SHP77 (cell line): ENCODE data around the gene TRIM38.
A peak's percentile ranks its signal among the peaks of the same experiment; 100 is the strongest.

ENCODE experiments used
- DNase-seq, 2 experiments: peaks; one replicate each; lab custom pipeline; 2025; lab: John Stamatoyannopoulos, UW

Gene TRIM38

DNA sequence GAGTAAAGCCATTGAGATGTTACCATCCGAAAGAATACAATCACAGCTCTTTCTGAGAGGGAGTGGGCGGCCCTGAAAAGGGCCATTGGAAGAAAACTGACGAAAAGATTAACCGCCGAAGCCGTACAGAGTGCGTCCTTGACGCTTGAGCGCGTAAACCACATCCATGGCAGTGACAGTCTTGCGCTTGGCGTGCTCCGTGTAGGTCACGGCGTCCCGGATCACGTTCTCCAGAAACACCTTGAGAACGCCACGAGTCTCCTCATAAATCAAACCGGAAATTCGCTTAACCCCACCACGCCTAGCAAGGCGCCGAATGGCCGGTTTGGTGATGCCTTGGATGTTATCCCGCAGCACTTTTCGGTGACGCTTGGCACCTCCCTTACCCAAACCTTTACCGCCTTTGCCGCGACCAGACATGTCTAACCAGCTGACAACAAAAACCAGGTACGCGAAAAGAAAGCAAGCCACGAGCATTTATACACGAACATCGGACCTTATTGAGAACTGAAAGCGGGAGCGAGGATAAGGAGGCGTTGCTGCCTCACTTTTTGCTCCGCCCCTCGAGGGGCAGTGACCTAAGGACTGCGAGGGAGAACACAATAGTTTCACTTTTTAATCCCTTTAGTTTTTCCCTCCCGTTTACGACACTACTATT is 64.4 kb downstream of the TRIM38 start:
- peak; percentile 91 to 95 for DNase-seq

DNA sequence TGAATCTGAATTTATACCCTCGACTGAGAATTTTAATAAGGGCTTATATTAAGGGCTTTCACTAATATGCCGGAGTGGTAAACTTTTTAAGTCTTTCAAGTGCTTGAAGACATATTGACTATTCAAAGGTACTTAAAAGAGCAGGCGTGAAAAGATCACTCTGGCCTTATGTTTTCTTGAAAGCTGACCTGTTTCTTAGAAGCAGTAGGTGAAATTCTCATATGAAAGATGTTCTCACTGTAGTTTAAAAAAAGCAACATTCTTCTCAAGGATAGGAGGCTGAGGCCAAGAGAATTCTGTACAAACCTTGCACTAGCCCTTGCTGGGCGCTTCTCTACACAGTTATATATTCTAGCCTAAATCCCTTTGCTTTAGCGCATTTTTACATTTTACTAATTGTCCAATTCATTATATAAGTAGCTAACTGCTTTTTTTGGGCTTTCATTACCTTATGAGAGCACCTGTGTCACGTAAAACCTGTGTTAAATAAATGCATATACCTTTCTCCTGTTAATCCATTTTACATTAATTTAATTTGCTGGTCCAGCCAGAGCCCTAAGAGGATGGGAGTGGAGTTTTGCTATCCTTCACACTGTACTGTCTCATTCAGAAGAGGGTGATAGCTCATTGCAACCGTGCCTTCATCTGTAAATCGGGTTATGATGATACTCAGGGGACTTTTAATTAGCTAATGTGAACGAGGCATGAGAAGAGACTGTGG is 65.0 kb downstream of the TRIM38 start:
- no peak for DNase-seq

DNA sequence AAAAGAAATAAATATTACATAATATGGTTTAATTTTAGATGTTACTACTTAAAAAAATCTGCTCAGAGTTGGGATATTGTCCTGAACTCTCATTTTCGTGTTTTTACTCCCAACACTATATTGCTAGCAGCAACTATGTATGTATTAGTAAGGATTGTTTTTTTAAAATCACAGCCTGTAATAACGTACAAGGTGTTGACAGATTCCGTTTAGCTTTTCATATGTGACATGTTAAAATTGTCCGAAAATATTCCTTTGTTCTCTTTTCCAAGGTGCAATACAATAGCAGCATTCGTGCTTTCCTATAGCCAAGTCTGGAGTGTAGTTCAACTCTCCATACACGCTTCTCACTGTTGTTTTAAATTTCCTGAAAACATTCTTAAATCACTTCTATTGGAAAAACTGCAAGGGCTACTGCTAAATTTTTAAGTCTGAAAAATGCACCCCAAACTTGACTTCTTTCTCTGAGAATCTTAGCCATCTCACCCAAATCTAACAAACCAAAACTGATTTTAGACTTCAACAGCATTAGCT is 65.7 kb downstream of the TRIM38 start:
- no peak for DNase-seq

DNA sequence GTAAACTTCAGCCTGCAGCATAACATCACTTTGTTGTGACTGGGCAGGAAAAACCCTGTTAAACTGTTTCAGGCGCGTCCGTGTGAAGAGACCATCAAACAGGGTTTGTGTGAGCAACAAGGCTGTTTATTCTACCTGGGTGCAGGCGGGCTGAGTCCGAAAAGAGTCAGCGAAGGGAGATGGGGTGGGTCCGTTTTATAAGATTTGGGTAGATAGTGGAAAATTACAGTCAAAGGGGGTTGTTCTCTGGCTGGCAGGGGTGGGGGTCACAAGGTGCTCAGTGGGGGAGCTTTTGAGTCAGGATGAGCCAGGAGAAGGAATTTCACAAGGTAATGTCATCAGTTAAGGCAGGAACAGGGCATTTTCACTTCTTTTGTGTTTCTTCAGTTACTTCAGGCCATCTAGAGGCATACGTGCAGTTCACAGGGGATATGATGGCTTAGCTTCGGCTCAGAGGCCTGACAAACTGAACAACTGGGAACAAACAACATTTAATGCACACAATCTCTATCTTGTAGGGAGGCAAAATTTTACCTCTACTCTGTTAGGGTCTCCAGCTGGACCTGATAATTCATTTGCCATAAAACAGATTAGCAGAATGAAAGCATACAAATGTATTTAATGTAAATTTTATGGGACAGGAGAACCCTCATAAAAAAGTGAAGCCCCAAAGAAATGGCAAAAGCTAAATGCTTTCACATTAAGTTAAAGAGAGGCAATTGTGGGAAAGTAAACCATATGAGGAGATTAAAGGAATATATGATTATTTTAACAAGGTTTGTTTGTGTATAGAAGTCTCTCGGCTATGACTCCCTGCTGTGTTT is 66.4 kb downstream of the TRIM38 start:
- DNase-seq = no peak

DNA sequence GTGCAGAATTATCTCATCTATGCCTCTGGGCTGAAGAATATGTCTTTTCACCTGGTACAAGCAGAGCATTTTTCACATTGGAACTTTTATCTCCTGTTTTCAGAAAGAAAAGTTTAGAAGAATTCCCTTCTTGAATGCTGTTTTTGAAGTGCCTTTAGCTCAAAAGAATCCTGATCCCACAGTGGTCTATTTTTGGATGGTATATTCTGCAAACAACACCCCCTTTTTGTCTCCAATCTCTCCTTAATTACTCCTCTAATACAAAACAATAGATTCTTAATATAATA is 66.9 kb downstream of the TRIM38 start:
- no peak for DNase-seq

DNA sequence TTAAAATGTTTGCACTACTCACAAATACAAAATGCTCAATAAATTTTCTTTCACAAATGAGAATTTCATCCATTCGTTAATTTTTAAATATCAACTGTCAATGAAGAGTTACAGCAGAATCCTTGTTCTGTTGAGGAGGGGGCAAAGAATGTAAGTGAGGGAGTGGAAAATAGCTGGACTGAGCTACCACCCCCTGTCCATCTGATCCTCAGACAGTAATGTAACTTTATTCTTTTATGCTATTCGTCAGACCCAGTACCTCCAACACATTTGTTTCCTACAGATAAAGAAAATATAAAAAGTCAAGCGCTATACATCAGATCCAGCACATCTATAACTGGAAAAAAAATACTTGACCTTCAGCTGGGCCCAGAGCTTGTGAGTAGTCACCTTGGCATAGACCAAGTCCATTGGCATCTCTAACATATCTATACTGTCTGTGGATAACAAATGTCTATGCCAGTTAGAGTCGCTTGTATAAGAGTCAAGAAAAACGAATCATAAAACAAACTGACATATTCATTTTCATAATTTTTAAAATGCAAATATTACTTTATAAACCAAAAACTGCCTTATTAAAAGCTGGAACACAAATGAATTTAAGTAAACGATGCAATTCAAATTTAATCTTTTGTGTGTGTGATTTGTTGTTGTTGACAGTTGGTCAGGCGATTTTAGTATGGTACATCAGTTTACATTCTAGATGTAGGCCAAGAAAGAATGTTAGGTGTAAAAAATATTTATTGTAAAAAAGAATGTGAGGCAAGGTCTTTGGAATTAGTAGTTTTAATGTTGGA is 67.5 kb downstream of the TRIM38 start:
- no peak for DNase-seq

DNA sequence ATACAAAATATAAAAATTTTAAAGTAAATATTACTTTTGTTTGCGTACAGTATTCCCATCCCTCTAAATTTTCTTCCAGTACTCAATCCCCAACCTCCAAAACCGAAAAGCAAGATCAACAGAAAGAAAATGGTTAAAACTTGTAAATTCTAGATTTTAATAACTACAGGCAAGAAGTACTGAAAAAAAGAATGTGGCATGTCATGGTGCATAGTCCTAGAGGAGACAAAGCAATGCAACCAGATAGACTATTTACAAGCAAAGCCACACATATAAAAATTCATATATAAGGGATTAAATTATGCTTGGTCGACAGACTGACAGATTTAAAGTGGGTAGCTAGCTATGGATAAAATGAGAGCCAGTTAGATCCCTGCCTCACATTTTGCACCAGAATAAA is 68.1 kb downstream of the TRIM38 start:
- no peak for DNase-seq

DNA sequence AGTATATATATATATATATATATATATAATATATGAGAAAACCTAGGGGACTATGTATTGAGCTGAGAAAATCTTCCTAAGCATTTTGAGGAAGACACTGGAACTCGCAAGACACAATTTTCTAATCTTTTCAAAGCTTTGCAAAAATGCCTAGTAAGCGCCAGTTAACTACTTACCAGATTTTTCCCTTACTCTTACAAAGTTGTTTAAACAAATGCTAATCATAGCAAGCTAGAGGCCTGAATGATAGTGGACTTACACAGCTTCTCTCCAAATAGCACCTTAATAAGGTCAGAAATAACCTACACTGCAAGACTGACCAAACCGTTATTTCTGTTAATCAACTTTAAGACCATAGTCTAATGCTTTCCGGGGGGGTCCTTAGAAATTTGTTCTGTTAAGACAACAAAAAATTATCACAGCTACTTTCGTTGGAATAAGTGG is 68.6 kb downstream of the TRIM38 start:
- no peak for DNase-seq

DNA sequence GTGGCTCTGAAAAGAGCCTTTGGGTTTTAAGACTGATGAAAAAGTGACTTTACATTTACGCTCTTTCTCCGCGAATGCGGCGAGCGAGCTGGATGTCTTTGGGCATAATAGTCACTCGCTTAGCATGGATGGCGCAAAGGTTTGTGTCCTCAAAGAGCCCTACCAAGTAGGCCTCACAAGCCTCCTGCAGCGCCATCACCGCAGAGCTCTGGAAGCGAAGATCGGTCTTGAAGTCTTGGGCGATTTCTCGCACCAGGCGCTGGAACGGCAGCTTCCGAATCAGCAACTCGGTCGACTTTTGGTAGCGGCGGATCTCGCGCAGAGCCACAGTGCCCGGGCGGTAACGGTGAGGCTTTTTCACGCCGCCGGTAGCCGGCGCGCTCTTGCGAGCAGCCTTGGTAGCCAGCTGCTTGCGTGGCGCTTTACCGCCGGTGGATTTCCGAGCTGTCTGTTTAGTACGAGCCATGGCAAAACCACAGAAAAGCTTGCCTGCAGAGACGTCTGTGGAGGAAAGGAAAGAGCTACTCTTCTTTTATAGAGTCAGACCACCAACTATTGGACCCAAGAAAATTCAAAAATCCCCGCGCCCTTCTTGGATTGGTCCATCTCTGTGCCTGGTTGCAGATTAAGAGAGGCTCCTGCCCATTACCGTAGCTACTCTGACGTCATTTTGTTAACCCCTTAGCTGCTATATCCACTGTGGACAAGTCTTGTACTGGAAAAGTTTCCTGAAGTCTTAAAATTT is 69.2 kb downstream of the TRIM38 start:
- DNase-seq = peak; percentile 98

DNA sequence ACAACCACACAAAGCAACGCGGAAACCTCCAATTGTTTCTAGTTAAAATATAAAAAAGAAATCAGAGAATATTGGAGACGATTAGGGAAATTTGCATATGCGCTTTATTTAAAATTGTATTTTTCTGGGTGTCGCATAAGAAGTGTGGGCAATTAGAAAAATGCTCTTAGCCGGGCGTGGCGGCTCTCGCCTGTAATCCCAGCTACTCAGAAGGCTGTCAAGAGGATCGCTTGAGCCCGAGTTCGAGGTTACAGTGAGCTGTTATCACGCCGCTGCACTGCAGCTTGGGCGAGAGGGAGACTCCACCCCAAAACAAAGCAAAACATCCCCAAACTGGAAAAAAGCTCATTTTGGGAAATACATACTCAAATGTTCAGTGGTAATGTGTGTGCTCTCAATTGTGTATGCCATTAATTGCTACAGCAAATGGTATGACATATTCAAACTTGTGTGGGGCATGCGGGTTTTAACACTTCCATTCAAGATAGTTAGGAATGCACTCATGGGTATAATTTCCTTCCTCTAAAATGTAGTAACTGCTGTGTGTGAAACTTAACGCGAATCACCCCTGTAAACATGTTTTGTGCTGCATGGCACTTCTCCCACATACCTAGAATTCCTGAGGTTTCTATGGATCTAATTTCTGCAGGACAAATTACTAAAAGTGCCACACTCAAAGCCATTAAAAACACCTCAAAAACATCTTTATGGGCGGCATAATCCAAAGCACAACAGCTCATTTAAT is 69.9 kb downstream of the TRIM38 start:
- peak in 1 of 2 experiments; percentile 58 for DNase-seq

DNA sequence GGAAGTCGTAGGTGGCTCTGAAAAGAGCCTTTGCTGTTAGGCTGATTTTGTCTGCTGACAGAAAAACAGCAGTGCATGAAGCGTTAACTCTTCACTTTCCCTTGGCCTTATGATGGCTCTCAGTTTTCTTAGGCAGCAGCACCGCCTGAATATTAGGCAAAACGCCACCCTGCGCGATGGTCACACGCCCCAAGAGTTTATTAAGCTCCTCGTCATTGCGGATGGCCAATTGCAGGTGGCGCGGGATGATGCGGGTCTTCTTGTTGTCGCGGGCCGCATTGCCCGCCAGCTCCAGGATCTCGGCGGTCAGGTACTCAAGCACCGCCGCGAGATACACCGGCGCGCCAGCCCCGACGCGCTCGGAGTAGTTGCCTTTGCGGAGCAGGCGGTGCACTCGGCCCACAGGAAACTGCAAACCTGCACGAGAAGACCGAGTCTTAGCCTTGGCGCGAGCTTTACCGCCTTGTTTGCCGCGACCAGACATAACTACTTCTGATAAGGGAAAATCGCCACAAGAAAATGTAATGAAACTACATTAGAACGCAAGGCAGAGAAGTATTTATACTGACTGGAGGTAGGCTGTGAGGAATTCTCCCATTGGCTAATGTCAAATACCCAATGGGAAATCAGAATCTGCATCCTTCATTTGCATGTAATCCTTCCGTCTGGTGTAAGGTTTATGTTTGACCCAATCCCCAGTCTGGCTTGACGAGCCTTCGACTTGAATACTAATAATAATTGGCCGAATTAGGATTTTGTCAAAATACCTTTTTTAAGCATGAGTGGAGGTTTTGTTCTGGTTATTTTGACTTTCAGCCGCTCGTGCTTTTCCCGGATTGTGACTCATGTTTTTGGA is 70.7 kb downstream of the TRIM38 start:
- peak; percentile 94 to 95 for DNase-seq

DNA sequence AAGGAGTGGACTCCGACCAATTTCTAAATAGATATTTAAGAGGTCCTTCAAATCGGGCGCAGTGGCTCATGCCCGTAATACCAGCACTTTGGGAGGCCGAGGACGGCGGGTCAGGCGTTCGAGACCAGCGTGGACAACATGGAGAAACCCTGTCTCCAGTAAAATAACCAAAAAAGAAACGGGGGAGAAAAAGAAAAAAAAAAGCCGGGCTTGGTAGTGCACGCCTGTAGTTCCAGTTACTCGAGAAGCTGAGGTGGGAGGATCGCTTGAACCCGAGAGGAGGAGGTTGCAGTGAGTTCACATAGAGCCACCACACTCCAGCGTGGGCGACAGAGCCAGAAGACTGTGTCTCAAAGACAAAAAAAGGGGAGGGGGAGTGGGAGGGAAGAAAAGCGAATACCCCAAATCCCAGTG is 71.3 kb downstream of the TRIM38 start:
- peak in 1 of 2 experiments; percentile 60 for DNase-seq

DNA sequence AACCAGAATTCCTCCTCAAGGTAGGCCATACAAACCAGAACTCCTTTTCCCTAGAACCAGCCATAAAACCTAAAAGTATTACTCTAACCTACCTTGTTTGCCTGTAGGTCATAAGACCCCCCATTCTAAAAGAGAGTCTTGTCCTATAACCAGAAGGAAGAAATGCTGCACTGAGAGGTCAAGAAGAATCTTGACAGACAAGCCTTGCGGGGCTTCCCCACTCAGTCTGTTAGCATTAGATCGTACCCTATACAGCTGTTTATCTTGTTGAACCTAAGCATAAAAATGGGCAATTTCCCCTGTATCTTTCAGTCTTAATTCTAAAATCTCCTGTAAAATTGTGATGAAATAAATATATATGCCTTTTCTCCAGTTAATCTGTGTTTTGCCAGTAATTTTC is 72.3 kb downstream of the TRIM38 start:
- DNase-seq = no peak
